Dermis microvascular lymphatic vessel endothelial cell (primary cell): ENCODE data around the gene UNK. TPM values are rescaled to one million over a fixed set of nuclear protein-coding genes. Genes with fewer than 3 reads are reported as not detected.

ENCODE experiments used
- DNase-seq, 2 donors: peaks; one replicate each; pipeline versions ENCODE4 v3.0.0 to v3.0.0-alpha.2; 2010; ENCODE audit warnings: low read depth in 2 of 2
- total RNA-seq: library from RNA; depleted of rRNA; stranded (reverse); fragments of >200 nt; gene quantifications from 2 replicates; pipeline ENCODE4 v1.2.1, GENCODE V29; 2014

Gene UNK
- total RNA-seq, 1 donor from 2014 or later: 6.3 TPM

DNA sequence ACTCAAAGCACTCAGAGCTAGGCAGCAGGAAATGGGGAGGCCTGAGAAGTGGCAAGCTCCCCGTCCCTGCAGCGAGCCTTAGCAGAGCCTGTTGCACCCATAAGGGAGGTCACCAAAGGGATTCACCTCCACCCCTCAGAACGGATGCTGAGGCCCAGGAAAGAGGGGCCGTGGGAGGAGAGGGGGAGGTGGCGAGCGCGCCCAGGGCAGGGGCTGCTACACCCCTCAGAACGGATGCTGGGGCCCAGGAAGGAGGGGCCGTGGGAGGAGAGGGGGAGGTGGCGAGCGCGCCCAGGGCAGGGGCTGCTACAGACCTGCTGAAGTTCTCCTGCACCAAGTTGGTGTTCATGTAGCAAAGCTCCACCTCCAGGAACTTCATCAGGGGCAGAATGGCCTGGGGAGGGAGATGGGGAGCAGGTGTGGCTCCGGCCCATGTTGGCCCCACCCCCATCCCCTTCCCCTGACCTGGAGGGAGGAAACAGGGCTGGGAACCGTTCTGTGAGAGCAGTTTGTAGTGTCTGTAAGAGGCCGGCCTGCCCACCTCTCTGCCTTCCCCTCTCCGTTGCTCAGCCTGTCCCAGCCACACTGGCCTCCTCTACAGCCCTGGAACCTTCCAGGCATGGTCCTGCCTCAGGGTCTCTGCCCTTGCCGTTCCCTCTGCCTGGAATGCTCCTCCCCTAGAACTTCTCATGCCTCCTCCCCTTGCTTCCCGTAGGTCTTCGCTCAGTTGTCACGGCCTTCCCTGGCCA lies 48.2 kb downstream of the UNK start:
- DNase-seq: no peak

DNA sequence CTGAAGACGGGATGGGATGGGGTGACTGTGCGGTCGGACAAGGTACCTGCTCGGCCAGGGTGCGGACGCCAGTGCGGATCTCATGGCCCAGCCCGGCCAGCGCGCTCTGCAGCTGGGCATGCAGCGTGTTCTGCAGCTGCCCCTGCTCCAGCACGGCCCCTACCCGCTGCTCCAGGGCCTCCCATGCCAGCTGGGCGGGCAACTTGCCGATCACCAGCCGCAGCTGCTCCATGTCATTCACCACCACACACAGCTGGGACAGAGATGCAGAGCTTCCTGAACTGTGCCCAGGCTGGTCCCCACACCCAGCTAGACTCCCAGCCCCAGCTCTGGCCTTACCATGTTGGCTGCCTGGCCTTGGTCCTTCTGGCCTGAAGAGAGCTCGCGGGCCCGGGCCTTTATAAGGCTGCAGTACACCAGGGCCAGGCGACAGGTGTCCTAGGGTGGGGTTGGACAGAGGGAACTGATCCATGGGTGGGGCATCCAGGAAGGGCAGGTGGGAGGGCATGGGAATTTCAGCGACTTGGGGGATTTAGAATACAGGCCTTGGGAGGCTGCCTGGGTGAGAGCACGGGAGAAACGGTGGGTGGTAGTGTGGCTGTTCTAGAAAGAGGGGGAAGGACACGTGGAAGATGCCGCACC lies 49.8 kb downstream of the UNK start:
- DNase-seq: no peak

DNA sequence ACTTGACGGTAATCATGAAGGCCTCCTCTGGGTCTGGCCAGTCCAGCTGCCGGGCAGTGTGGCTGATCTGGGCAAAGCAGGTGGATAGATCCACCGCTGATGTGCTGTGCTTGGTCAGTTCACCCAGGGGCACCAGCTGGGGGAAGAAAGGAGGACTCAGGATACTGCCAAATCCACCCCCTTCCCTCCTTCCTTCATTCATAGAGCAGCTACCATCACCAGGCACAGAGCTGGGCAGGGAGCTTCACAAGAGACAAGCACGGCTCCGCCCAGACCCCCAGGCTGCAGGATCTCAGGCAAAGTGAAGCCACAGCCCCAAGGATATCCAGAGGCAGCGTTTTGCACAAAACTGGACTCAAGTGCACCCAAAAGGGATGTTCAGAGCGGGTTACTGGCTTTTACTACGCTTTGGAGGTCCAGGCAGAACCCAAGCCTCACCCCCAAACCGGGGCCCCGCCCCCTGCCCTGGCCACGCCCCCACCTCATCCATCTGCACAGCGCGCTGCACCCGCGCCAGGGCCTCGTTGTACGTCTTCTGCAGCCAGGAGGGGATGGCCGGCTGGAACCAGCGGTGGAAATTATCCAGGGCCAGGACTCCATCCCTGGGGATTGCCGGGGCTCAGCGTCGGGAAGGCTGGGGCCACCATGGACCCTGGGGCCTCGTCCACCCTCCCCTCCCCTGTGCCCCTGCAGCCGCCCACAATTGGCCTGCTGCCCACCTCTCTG lies 50.5 kb downstream of the UNK start:
- no peak for DNase-seq

DNA sequence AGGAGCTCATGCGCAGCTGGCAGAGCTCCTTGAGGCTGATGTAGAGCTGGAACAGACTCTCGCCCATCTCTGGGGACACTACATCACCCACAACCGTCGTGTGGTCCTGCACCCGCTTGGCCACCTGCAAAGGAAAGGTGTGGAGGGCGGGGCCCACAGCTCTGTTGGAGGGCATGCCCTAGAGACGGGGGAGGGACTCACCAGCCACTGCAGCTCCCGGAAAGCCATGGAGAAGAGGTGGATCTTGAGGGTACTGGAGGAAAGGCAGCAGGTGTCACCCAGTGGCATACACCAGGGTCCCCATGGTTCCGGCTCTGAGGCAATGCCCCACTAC lies 51.0 kb downstream of the UNK start:
- DNase-seq: no peak

DNA sequence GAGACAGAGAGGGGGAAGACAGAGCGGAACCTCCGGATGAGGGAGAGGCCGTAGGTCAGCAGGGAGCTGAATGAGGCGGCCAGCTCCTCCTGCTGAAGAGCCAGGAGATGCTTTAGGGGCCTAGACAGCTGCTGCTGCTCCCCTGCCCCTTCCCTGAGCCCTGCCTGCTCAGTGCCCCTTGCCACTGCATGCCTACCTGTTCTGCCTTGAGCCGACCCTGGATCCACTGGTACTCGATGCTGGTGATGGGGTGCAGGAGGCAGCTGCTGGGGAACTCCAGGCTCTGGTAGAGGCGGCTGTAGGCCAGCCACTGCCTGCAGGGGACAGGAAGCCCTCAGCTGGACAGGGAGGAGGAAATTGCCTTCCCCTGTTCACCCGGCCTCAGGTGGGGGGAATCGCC lies 52.0 kb downstream of the UNK start:
- DNase-seq: no peak

DNA sequence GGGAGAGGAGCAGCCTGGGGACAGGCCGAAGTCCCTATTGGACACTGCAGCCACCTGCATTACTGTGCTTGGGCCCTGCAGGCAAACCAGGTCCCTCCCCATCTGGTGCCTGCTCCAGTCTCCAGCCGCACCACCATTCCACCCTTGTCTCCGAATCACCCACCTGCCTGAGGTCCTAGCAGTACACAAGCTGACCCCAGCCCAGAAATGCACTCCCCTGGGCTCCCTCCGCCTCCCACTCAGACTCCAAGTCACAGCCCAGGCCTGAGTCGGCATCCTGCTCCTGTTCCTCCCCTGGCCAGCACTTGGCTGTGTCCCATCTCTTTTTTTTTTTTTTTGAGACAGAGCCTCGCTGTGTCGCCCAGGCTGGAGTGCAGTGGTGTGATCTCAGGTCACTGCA lies 53.3 kb downstream of the UNK start:
- DNase-seq: no peak

DNA sequence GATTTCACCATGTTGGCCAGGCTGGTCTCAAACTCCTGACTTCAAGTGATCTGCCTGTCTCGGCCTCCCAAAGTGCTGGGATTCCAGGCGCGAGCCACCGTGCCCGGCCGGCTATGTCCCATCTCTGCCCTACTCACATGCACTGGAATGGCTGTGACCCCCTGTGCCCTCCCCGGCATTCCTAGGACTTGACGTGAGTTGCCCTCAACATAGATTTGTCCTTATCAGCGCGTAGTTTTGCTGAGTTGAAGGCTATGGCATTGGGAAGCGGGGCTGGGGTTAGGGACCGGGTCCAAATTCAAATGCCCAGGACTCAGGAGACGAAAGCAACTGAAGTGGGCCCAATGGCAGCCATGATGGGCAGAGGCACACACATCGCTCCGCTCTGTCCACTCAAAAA lies 53.8 kb downstream of the UNK start:
- no peak for DNase-seq

DNA sequence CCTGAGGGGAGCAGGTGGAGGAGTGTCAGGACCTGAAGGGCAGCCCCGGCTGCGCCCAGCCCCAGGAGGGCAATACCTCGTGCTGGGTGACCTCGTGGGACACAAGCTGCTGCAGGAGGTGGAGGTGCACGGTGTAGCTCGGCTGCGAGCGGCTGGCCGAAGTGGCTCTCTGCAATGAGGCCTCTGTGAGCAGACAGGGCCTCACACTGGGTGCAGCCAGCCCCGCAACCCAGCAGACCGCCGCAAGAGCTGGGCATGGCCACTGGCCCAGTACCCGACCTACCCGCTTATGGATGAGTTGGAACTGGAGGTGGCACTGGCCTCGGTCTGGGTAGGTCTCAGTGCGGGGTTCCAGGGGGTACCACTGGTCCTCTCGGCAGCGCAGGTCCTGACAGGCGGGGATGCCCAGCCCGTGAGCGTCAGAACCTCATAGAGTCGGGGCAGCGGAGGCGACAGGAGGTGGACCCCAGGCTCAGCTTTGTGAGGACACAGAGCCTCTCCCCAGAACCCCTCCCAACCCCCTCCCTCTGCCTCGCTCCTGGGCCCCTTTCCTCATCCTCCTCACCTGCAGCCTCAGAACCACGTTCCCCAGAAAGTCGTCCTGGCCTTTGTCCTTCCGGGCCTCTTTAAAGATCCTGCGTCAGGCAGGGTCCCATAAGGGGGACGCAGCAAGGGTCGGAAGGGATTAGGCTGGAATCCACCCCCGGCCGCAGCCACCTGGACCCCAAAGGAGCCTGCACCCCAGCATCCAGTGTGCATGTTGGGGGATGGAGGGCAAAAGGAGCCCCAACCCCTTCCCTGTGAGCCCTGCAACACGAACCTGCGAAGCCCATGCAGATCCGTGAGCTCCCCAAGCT lies 55.6 kb downstream of the UNK start:
- no peak for DNase-seq

DNA sequence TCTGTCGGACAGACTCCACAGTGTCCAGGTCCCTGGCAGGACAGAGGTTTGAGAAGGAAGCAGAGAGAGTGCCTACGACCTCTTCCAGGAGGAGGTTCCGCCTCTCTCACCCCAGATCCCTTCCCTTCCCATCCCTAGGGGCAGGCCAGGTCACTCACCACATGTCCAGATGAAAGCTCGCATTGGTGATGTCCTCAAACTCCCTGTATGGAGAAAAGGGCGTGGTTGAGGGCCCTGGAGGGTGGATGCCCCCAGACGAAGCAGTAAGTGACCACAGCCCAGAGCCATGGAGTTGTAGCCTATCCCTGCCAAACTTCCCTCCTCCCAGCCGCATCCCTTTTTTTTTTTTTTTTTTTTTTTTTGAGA lies 56.2 kb downstream of the UNK start:
- DNase-seq: no peak

DNA sequence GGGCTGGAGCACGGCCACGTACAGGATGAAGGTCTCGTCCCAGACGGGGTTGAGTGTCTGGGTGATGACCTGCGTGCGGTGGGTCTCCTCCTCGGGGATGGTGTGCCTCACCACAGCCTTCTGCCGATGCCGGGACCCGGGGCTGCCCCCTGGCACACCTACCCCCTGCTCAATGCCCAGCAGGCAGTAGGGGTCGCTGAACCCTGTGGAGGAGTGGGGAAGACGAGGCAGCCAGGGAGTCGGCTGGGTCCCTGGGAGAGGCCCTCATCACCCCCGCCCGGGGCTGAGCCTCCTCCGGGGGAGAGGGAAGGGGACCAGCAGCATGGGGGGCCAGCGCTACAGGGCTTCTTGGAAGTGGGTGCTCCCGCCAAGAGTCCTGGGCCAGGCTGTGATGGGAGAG lies 57.8 kb downstream of the UNK start:
- no peak for DNase-seq

DNA sequence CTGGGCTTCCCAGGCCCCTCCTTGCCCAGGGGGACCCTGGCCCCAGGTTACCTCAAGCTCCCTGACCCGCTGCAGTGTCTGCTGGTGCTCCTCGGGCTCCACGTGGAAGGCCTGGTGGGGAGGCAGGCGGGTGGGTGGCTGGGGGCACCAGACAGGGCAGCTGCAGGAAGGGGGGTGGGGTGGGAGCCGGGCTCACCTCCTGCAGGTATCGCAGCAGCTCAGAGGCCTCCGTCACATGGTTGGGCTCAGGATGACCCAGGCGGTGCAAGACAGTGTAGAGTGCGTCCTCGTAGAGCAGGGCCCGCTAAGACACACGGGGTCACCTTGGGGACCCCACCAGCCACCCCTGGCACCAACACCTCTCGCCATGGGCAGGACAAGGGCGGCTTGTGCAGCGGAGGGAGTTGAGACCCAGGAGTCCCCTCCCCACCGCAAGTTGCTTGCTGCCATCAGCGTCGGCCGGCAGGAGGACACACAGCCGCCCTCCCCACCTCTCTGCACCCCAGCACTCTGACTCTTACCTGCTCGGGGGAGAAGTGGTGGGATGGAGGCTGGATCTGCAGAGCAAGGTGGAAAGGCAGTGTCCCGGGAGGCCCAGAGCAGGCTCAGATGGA lies 58.5 kb downstream of the UNK start:
- no peak for DNase-seq

DNA sequence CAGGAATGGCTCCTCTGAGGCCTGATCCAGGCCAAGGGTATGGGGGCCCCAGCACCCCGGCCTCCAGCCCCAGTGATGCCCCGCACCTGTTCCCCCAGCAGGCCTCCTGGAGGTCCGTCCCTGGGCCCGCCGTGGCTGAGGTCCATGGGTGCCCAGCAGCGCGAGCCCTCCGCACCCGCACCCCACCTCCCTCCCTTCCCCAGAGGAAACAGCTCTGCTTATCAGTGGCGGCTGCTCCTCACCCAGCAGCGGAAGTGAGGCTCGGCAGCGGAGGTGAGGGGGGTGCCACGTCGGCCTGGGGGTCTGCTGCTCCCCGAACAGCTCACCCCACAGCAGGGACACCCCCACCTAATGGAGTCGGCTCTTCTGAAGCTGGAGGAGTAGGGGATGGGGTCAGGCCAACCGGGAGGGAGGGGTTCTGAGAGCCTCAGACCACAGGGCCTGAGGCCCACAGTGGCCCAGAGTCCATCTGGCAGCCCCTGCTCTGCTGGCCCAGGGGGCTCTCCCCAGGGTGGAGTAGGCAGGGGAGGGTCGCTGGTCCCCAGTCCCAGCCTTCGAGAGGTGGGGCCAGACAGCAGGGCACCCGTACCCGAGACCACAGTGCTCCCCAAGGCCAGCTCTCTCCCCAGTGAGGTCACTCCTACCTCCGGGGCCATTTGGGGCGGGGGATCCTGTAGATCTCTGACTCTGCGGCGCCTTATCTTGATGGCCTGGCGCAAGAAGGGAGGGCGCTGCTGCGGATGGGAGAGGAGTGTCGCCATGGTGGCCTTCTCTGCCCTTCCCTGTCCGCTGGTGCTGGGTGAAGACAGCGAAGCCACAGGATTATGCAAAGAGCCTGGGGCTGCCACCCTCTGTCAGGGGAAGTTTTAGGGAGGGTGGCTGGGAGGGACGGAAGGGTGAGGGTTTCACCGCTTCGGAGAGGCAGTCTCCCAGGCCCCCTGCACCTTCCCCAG lies 59.2 kb downstream of the UNK start, which contains the start of gene UNC13D:
Gene UNC13D, minus strand, starts transcription at position 828 of the 953 bp plus-strand sequence. Its CDS starts 67 bp downstream, at position 761.
- DNase-seq: peak in 1 of 2 donors; percentile 24

DNA sequence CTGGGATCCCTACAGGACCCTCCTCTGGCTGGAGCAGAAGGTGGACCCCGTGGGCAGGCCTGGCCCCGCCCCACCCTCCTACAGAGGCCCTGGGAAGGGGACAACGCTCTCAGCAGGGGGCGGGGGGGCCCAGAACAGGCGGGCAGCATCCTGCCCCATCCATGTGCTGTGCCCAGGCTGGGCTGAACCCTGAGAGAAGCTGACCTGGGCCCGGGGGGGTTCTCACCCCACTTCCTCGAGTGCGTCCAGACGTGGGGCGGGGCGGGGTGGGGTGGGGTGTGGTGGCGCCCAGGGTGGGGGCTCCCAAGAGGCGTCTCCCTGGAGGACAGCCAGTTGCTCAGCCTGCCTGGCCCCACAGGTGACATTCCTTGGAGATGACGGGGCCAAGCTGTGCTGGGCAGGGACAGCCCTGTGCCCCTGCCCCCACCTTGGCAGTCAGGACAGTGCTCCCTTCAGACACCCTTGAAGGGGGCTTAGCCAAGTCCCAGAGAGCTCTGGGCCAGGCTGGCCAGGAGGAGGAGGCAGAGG lies 60.0 kb downstream of the UNK start:
- DNase-seq: peak in 1 of 2 donors; percentile 41

DNA sequence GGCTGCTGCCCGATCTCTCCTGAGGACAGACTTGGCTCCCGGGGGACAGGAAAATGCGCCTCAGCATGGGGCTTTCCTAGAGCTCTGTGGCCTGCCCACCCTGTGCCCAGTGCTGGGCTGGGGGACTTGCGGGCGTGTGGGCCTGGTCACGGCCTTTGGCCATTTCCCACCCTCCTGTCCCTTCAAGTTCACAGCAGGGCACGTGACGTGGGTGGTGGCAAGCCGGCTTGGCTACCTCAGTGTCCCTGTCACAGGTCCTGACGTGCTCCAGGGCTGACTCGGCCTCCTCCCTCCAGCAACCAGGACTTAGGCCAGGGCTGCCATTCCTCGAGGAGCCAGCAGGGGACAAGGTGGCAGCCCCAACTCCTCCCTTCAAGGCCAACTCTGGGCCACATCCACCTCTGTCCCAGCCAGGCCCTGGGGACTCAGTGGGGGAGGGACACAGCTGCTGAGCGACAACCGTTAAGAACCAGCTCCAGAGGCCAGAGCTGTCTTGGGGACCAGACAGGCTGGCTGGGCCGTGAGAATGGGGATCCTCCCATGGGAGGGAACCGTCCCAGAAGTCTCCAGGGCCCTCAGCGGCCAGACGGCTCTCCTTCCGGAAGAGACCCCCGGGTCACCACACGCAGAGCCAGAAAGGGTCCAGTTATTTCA lies 60.6 kb downstream of the UNK start:
- DNase-seq: peak in 1 of 2 donors; percentile 83

DNA sequence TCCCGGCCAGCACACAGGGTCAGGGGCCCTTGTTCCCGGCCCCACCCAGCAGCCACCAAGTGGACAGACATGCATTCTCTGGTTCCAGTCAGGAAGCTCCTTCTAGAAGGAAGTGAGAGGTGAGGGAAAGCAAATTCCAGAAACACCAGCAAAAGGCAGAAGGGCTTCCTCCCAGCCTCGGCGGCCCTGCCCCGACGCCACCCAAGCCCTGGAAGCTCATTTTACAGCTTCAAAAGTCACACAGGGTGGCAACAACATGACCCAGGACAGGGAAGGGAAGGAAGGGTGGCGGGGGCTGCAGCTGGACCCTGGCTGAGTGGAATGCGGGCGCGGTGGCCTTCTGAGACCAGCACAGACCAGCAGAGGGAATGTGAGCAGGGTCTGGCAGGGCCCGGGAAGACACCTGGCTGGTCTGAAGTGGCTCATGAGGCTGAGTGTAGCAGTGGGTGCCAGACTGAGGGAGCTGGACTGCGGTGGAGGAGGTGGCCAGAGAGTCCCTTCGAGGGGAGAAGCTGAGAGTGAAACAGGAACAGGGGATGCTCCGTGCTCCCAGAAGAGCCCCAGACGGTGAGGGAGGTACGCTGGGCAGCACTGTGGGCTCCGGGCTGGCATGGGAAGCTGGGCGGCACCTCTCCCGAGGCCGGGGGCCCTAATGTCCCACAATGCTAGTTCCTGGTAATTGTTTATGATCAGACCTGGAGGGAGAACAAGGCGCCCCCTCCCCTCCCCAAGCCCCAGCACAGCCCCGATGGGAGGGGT lies 61.5 kb downstream of the UNK start:
- peak in 1 of 2 donors; percentile 37 for DNase-seq

DNA sequence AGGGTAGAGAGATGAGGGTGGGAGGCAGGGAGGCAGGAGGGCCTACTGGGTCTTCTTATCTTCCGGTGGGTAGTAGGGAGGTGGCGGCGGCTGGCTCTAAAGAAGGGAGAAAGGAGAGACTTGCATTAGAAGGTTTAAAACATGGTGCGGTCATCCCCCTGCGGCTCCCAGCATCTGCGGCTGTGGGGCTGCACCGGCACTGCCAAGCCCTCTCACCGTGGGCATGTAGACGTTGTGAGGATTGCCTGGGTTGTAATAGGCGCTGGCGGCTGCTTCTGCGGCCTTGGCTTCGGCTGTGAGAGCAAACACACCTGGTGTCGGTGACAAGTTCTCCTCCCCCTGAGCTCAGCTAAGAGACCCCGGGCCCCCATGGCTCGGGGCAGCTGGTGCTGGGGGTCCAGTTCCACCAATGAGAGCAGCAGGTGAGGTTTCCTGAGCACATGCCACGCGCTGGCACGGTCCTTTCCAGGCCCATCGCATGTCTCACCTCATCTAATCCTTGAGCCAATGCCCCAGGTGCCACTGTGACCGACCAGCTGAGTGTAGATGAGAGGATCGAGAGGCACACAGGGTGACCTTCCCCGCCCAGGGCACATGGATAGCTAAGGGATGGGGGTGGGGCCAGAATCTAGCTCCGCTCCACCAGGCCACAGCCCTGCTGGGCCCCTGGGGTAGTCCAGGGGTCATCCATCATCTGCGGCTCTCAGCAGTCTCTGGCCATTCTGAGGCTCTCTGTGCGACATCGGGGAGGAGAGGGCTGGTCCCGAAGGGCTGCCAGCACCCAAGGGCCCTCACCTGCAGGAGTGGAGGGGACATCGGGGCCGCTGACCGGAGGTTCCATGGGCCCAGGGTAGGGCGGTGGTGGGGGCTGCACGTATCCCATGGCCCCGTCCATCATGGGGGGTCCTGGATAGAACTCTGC lies 62.3 kb downstream of the UNK start:
- DNase-seq: no peak
